ENCODE results near the gene SLC8A2.

DNA sequence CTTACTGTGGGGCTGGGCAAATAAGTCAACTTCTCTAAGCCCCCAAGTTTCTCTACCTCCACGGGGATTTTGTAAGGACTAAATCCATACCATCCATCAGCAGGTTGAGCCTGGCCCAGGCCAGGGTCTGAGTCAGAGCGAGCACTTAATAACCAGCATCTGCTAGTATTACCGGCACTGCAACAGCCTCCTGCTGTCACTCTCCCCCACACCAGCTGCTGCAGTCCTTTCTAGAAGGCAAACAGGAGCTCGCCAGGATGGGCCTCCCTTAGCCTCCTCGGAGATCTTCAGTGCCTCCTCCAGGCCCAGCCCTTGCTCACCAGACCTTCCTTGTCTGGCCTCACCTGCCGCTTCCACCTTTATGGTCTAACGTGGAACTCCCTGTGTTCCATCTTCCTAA, 40.0 kb upstream of the SLC8A2 start:
- no peak for TF ChIP-seq POLR2AphosphoS5 (IDR thresholded peaks at IDR 0.05; ENCODE audit: low read depth, low read length)
- TF ChIP-seq, protein P1, sequence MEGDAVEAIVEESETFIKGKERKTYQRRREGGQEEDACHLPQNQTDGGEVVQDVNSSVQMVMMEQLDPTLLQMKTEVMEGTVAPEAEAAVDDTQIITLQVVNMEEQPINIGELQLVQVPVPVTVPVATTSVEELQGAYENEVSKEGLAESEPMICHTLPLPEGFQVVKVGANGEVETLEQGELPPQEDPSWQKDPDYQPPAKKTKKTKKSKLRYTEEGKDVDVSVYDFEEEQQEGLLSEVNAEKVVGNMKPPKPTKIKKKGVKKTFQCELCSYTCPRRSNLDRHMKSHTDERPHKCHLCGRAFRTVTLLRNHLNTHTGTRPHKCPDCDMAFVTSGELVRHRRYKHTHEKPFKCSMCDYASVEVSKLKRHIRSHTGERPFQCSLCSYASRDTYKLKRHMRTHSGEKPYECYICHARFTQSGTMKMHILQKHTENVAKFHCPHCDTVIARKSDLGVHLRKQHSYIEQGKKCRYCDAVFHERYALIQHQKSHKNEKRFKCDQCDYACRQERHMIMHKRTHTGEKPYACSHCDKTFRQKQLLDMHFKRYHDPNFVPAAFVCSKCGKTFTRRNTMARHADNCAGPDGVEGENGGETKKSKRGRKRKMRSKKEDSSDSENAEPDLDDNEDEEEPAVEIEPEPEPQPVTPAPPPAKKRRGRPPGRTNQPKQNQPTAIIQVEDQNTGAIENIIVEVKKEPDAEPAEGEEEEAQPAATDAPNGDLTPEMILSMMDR (IDR thresholded peaks at IDR 0.05) = no peak
- TF ChIP-seq, protein P2, sequence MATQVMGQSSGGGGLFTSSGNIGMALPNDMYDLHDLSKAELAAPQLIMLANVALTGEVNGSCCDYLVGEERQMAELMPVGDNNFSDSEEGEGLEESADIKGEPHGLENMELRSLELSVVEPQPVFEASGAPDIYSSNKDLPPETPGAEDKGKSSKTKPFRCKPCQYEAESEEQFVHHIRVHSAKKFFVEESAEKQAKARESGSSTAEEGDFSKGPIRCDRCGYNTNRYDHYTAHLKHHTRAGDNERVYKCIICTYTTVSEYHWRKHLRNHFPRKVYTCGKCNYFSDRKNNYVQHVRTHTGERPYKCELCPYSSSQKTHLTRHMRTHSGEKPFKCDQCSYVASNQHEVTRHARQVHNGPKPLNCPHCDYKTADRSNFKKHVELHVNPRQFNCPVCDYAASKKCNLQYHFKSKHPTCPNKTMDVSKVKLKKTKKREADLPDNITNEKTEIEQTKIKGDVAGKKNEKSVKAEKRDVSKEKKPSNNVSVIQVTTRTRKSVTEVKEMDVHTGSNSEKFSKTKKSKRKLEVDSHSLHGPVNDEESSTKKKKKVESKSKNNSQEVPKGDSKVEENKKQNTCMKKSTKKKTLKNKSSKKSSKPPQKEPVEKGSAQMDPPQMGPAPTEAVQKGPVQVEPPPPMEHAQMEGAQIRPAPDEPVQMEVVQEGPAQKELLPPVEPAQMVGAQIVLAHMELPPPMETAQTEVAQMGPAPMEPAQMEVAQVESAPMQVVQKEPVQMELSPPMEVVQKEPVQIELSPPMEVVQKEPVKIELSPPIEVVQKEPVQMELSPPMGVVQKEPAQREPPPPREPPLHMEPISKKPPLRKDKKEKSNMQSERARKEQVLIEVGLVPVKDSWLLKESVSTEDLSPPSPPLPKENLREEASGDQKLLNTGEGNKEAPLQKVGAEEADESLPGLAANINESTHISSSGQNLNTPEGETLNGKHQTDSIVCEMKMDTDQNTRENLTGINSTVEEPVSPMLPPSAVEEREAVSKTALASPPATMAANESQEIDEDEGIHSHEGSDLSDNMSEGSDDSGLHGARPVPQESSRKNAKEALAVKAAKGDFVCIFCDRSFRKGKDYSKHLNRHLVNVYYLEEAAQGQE (IDR thresholded peaks at IDR 0.05; ENCODE audit: insufficient read depth in 1 of 2, low read depth in 2 of 2, low read length in 1 of 2) = no peak

All from Panc1 (cell line).